Measurements from ENCODE around the gene BMP5.
"Not testable (repeated sequence)": the region's sequence is repeated elsewhere in the genome, so short reads cannot be mapped to it uniquely, and the experiment has no call there.

Gene BMP5

GRCh38 chr6:55875400-55875799 is at the start of gene BMP5:
Gene BMP5, minus strand, starts transcription at chr6:55875590. Its CDS starts 725 bp downstream, at chr6:55874865.
- FAIRE-seq, result no peak

- FAIRE-seq, result peak; percentile 45
Measured at GRCh38 chr6:55922406-55922805, 47.0 kb upstream of the BMP5 start.

- FAIRE-seq, result no peak
Measured at GRCh38 chr6:55919716-55920308, 44.4 kb upstream of the BMP5 start.

- no peak for FAIRE-seq
Measured at GRCh38 chr6:55918639-55919038, 43.2 kb upstream of the BMP5 start.

- FAIRE-seq, result no peak
Measured at GRCh38 chr6:55917751-55918415, 42.5 kb upstream of the BMP5 start.

- FAIRE-seq, result no peak
Measured at GRCh38 chr6:55916188-55916587, 40.8 kb upstream of the BMP5 start.

- no peak for FAIRE-seq
Measured at GRCh38 chr6:55913228-55914195, 38.1 kb upstream of the BMP5 start.

- FAIRE-seq, result not testable (repeated sequence)
Measured at GRCh38 chr6:55910466-55910865, 35.1 kb upstream of the BMP5 start.

GRCh38 chr6:55909911-55910310 is 34.5 kb upstream of the BMP5 start:
- FAIRE-seq, result not testable (repeated sequence)

- FAIRE-seq, result no peak
Measured at GRCh38 chr6:55902796-55903195, 27.4 kb upstream of the BMP5 start.

GRCh38 chr6:55901765-55902270 is 26.4 kb upstream of the BMP5 start:
- FAIRE-seq, result no peak

GRCh38 chr6:55898342-55898741 is 23.0 kb upstream of the BMP5 start:
- FAIRE-seq, result no peak

- FAIRE-seq, result no peak
Measured at GRCh38 chr6:55897346-55897745, 22.0 kb upstream of the BMP5 start.

GRCh38 chr6:55895972-55896730 is 20.8 kb upstream of the BMP5 start:
- no peak for FAIRE-seq

GRCh38 chr6:55892749-55893357 is 17.5 kb upstream of the BMP5 start:
- FAIRE-seq, result no peak

- no peak for FAIRE-seq
Measured at GRCh38 chr6:55888917-55889316, 13.5 kb upstream of the BMP5 start.

GRCh38 chr6:55886185-55886836 is 10.9 kb upstream of the BMP5 start:
- FAIRE-seq, result peak; percentile 95

- FAIRE-seq, result no peak
Measured at GRCh38 chr6:55882718-55883569, 7.6 kb upstream of the BMP5 start.

- FAIRE-seq, result no peak
Measured at GRCh38 chr6:55877283-55877682, 1.9 kb upstream of the BMP5 start.

GRCh38 chr6:55874316-55874715 is 1.1 kb downstream of the BMP5 start:
- no peak for FAIRE-seq

GRCh38 chr6:55872866-55873265 is 2.5 kb downstream of the BMP5 start:
- FAIRE-seq, result peak; percentile 23
